Calu3 (cell line): ENCODE results near the gene ARHGAP45. TPM values are rescaled to one million over a fixed set of nuclear protein-coding genes. Genes with fewer than 3 reads are reported as not detected.

Source experiments
- BruUV-seq: library from RNA; stranded (reverse); fragments of 400-500 nt; replicated peaks from 2 replicates; lab custom pipeline; 2021; lab: Mats Ljungman, UMichigan
- CTCF ChIA-PET: fragments of 300-600 bp; sonication (Branson Sonifier 250); formaldehyde crosslinking; loops from one replicate; lab custom pipeline; 2022; ENCODE audit warnings: antibody characterized with exemption; lab: Charles Lee
- DNase-seq: peaks from one replicate; pipeline ENCODE4 v3.0.0; 2022
- H3K27ac Mint-ChIP-seq: one replicate; pipeline ENCODE4 v1.8.0; 2022; ENCODE audit warnings: mixed read lengths; ENCODE audit not compliant: unreplicated experiment
- H3K27me3 Mint-ChIP-seq: one replicate; pipeline ENCODE4 v1.8.0; 2022; ENCODE audit warnings: mixed read lengths; ENCODE audit not compliant: unreplicated experiment
- H3K36me3 Mint-ChIP-seq: one replicate; pipeline ENCODE4 v1.8.0; 2022; ENCODE audit warnings: mild to moderate bottlenecking, moderate library complexity, mixed read lengths; ENCODE audit not compliant: insufficient read depth, unreplicated experiment
- H3K4me1 Mint-ChIP-seq: one replicate; pipeline ENCODE4 v1.8.0; 2022; ENCODE audit warnings: mild to moderate bottlenecking, low read depth, mixed read lengths; ENCODE audit not compliant: unreplicated experiment
- H3K4me3 Mint-ChIP-seq: one replicate; pipeline ENCODE4 v1.8.0; 2022; ENCODE audit warnings: mild to moderate bottlenecking, low read depth, moderate library complexity, mixed read lengths; ENCODE audit not compliant: unreplicated experiment
- H3K9me3 Mint-ChIP-seq: one replicate; pipeline ENCODE4 v1.8.0; 2022; ENCODE audit warnings: low read depth, mixed read lengths; ENCODE audit not compliant: unreplicated experiment
- CTCF ChIP-seq: fragments of 200-600 bp; IDR thresholded peaks from one replicate; pipeline ENCODE4 v1.8.0; 2022; ENCODE audit warnings: antibody characterized with exemption; ENCODE audit not compliant: unreplicated experiment
- intact Hi-C: fragments of 100-400 bp; cut with micrococcal nuclease; formaldehyde crosslinking; loops from one replicate; pipeline ENCODE4 v1.10.0; 2022; ENCODE audit not compliant: unreplicated experiment
- total RNA-seq: library from RNA; stranded (reverse); gene quantifications from 2 replicates; pipeline ENCODE4 v1.2.3, GENCODE V29; 2022

Gene ARHGAP45
- total RNA-seq, 1 experiment from 2014 or later, result 10.4 TPM

DNA sequence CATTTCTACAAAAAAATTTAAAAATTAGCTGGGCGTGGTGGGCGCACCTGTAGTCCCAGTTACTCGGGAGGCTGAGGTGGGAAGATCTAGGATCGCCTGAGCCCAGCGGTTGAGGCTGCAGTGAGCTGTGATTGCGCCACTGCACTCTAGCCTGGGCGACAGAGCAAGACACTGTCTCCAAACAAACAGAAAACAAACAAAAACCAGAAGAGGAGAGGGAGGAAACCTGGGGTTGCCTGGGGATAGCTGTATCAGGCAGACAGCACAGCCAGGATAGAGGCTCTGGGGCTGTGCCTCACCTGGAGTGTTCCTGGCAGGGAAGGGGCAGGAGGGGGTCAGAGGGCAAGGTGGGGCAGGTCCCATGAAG, 30.8 kb downstream of the ARHGAP45 start:
- CTCF ChIA-PET, result no interaction called here
- Mint-ChIP-seq H3K27ac (peak overlapping the region; percentile 77), H3K9me3 (no peaks in the 10 kb centered on the region), H3K27me3 (no peaks in the 10 kb centered on the region), H3K4me3 (no peak overlapping the region), H3K36me3 (peaks cover 60% of the 10 kb centered on the region), H3K4me1 (peaks cover 19% of the 10 kb centered on the region)
- no TSS peak for BruUV-seq
- no peak for TF ChIP-seq CTCF
- DNase-seq, result no peak
- intact Hi-C loops, result no loop called here

- no peaks in the 10 kb centered on the region for H3K27me3 Mint-ChIP-seq
- H3K9me3 Mint-ChIP-seq, result no peaks in the 10 kb centered on the region
- CTCF ChIA-PET, result no interaction called here
- peaks cover 64% of the 10 kb centered on the region for H3K36me3 Mint-ChIP-seq
- no peak for TF ChIP-seq CTCF
- peak overlapping the region; percentile 77 for H3K27ac Mint-ChIP-seq
- intact Hi-C loops, result no loop called here
- peaks cover 19% of the 10 kb centered on the region for H3K4me1 Mint-ChIP-seq
- no peak overlapping the region for H3K4me3 Mint-ChIP-seq
- DNase-seq, result no peak
- no TSS peak for BruUV-seq
Observed at GRCh38 chr19:1098177-1099051, 31.4 kb downstream of the ARHGAP45 start.

DNA sequence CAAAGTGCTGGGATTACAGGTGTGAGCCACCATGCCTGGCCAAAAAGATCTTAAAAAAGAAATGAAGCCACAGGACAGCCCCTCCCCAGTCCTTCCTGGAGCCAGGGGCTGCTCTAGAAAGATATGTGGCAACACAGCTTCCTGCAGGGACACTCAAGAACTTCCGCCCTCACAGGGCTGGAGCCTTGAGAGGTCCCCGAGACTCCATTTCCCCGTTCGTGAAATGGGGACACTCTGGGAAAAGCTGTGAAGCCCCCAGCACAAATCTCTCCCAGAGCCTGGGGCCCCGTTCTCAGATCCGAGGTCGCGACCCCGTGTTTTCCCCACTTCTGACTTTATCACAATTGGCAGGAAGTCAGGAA, 34.4 kb downstream of the ARHGAP45 start:
- BruUV-seq, result no TSS peak
- no peak for TF ChIP-seq CTCF
- Mint-ChIP-seq H3K27ac (peak overlapping the region; percentile 52), H3K4me3 (no peak overlapping the region), H3K27me3 (no peaks in the 10 kb centered on the region), H3K9me3 (no peaks in the 10 kb centered on the region), H3K36me3 (peaks cover 63% of the 10 kb centered on the region), H3K4me1 (peaks cover 19% of the 10 kb centered on the region)
- intact Hi-C loops, result loop anchor here (5.0 kb wide), 1 partner anchor 81 kb away; no protein-coding TSS in a partner anchor
- CTCF ChIA-PET, result interaction anchor here (0.5 to 0.6 kb wide), 2 partner anchors 11 to 34 kb away, joined by 4 to 5 read pairs; no protein-coding TSS in a partner anchor
- DNase-seq, result no peak

DNA sequence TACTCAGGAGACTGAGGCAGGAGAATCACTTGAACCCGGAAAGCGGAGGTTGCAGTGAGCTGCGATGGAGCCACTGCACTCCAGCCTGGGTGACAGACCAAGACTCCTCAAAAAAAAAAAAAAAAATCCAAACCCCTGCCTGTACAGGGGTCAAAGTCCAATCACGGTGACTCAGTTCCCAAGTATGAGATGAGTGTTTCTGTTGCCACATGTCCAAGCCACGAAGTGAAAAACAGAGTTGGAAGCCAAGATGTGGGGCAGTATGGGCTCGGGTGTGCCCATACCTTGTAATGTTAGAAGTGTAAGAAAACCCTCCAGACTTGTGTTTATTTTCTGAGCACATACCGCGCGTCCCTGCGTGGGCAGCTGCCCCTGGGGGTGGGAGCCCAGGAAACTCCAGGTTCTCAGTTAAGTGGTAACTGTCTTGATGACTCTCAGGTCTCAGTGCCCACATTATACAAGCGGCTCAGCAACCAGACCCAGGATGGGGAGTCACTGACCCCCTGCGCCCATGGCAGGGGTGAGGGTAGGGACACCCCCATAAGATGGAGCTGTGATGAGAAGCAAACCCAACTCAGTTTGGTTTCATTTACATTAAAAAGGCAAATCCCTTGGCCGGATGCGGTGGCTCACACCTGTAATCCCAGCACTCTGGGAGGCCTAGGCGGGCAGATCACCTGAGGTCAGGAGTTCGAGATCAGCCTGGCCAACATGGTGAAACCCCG, 35.6 kb downstream of the ARHGAP45 start:
- no peak for TF ChIP-seq CTCF
- H3K4me3 Mint-ChIP-seq, result peak overlapping the region; percentile 46
- BruUV-seq, result no TSS peak
- no peaks in the 10 kb centered on the region for H3K9me3 Mint-ChIP-seq
- H3K27ac Mint-ChIP-seq, result peak overlapping the region; percentile 44
- peaks cover 75% of the 10 kb centered on the region for H3K36me3 Mint-ChIP-seq
- intact Hi-C loops, result loop anchor here (5.0 kb wide), 1 partner anchor 80 kb away; no protein-coding TSS in a partner anchor
- H3K4me1 Mint-ChIP-seq, result peaks cover 16% of the 10 kb centered on the region
- CTCF ChIA-PET, result no interaction called here
- no peaks in the 10 kb centered on the region for H3K27me3 Mint-ChIP-seq
- peak; percentile 83 for DNase-seq
